GM19372 (cell line): Measurements from ENCODE around the gene AHCY.
"Not testable (repeated sequence)": the region's sequence is repeated elsewhere in the genome, so short reads cannot be mapped to it uniquely, and the experiment has no call there.

Experiments
- ATAC-seq: cut with Tn5 transposase; IDR thresholded peaks from one replicate; pipeline ENCODE4 v1.9.1; 2021; ENCODE audit warnings: mild to moderate bottlenecking, low read depth, moderate library complexity; ENCODE audit not compliant: unreplicated experiment

The AHCY gene

GRCh38 chr20:34300256-34300806, 2.8 kb downstream of the AHCY start:
- ATAC-seq, result no peak

GRCh38 chr20:34299556-34300255, 3.4 kb downstream of the AHCY start:
- no peak for ATAC-seq

- ATAC-seq, result not testable (repeated sequence)
These were observed 4.8 kb downstream of the AHCY start for GRCh38 chr20:34298294-34298784.

- no peak for ATAC-seq
These were observed 6.7 kb downstream of the AHCY start for GRCh38 chr20:34296468-34296867.

- no peak for ATAC-seq
These were observed 7.9 kb downstream of the AHCY start for GRCh38 chr20:34295284-34295683.

- ATAC-seq, result no peak
These were observed 8.6 kb downstream of the AHCY start for GRCh38 chr20:34294563-34294962.

GRCh38 chr20:34293589-34293988, 9.6 kb downstream of the AHCY start:
- ATAC-seq, result no peak

GRCh38 chr20:34293119-34293518, 10.0 kb downstream of the AHCY start:
- no peak for ATAC-seq

GRCh38 chr20:34292496-34292895, 10.7 kb downstream of the AHCY start:
- no peak for ATAC-seq

GRCh38 chr20:34290471-34290870, 12.7 kb downstream of the AHCY start:
- ATAC-seq, result no peak

- ATAC-seq, result not testable (repeated sequence)
These were observed 15.7 kb downstream of the AHCY start for GRCh38 chr20:34287500-34287899.

- ATAC-seq, result no peak
These were observed 17.7 kb downstream of the AHCY start for GRCh38 chr20:34285450-34285849.

- no peak for ATAC-seq
These were observed 19.3 kb downstream of the AHCY start for GRCh38 chr20:34283844-34284243.

- no peak for ATAC-seq
These were observed 21.1 kb downstream of the AHCY start for GRCh38 chr20:34282041-34282440.

- ATAC-seq, result no peak
These were observed 22.0 kb downstream of the AHCY start for GRCh38 chr20:34281177-34281576.

GRCh38 chr20:34274694-34275093, 28.5 kb downstream of the AHCY start:
- ATAC-seq, result no peak

- ATAC-seq, result no peak
These were observed 31.2 kb downstream of the AHCY start for GRCh38 chr20:34271956-34272355.

GRCh38 chr20:34269996-34270627, 33.0 kb downstream of the AHCY start:
- ATAC-seq, result no peak

GRCh38 chr20:34268851-34269636, 34.1 kb downstream of the AHCY start:
- ATAC-seq, result no peak

GRCh38 chr20:34268145-34268544, 35.0 kb downstream of the AHCY start:
- ATAC-seq, result no peak

GRCh38 chr20:34264141-34264540, 39.0 kb downstream of the AHCY start:
- no peak for ATAC-seq
